ENCODE measurements around the gene SEC14L5.

GRCh38 chr16:5011637-5012036 is 53.5 kb downstream of the SEC14L5 start:
- TF ChIP-seq POLR2A (IDR thresholded peaks at IDR 0.05; ENCODE audit: low read depth) (no peak), CTCF (IDR thresholded peaks at IDR 0.05) (no peak)

Measured in esophagus muscularis mucosa (tissue), 3 donors.